ENCODE results near the gene PRR23A.

PRR23A gene

GRCh38 chr3:139005356-139005993 lies 593 bp downstream of the PRR23A start:
- Mint-ChIP-seq H3K27me3 (ENCODE audit: low read depth) (no peaks in the 10 kb centered on the region), H3K4me3 (no peak overlapping the region), H3K36me3 (ENCODE audit: low read depth) (peaks cover 4% of the 10 kb centered on the region), H3K27ac (no peak overlapping the region), H3K9me3 (peaks cover 38% of the 10 kb centered on the region), H3K4me1 (no peaks in the 10 kb centered on the region)
- TF ChIP-seq, protein P1, sequence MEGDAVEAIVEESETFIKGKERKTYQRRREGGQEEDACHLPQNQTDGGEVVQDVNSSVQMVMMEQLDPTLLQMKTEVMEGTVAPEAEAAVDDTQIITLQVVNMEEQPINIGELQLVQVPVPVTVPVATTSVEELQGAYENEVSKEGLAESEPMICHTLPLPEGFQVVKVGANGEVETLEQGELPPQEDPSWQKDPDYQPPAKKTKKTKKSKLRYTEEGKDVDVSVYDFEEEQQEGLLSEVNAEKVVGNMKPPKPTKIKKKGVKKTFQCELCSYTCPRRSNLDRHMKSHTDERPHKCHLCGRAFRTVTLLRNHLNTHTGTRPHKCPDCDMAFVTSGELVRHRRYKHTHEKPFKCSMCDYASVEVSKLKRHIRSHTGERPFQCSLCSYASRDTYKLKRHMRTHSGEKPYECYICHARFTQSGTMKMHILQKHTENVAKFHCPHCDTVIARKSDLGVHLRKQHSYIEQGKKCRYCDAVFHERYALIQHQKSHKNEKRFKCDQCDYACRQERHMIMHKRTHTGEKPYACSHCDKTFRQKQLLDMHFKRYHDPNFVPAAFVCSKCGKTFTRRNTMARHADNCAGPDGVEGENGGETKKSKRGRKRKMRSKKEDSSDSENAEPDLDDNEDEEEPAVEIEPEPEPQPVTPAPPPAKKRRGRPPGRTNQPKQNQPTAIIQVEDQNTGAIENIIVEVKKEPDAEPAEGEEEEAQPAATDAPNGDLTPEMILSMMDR (IDR thresholded peaks at IDR 0.05; ENCODE audit: unreplicated experiment in 3 of 3), result no peak

- H3K27me3 Mint-ChIP-seq (ENCODE audit: low read depth), result peaks cover 14% of the 10 kb centered on the region
- TF ChIP-seq, protein P1 (IDR thresholded peaks at IDR 0.05; ENCODE audit: unreplicated experiment in 3 of 3), result no peak
- no peaks in the 10 kb centered on the region for H3K36me3 Mint-ChIP-seq (ENCODE audit: low read depth)
- H3K4me1 Mint-ChIP-seq, result no peaks in the 10 kb centered on the region
- H3K9me3 Mint-ChIP-seq, result peaks cover 5% of the 10 kb centered on the region
- no peak overlapping the region for H3K4me3 Mint-ChIP-seq
- no peak overlapping the region for H3K27ac Mint-ChIP-seq
These were observed 10.4 kb downstream of the PRR23A start for GRCh38 chr3:138995706-138996105.

DNA sequence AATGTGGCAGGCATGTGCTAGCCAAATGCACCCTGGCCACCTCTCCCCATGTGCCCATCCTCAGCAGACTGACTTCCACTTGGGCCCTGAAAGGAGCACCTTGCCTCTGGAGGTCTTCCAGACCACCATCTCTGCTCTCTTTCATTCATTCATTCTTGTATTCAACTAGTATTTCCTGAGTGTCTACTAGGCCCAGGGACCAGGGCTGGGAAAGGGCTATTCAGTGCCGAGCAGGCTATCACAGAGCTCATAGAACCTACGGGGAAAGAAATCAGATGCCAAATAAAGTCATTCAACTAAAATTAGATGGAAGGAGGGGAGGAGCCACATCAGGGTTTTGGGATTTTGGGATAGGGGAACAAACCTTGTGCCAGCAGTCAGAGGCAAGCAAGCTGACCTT lies 18.9 kb downstream of the PRR23A start:
- no peaks in the 10 kb centered on the region for H3K36me3 Mint-ChIP-seq (ENCODE audit: low read depth)
- H3K4me3 Mint-ChIP-seq, result no peak overlapping the region
- H3K9me3 Mint-ChIP-seq, result no peaks in the 10 kb centered on the region
- H3K27me3 Mint-ChIP-seq (ENCODE audit: low read depth), result peaks cover 24% of the 10 kb centered on the region
- no peak overlapping the region for H3K27ac Mint-ChIP-seq
- peaks cover 13% of the 10 kb centered on the region for H3K4me1 Mint-ChIP-seq
- TF ChIP-seq, protein P1 (IDR thresholded peaks at IDR 0.05; ENCODE audit: unreplicated experiment in 3 of 3), result no peak

GRCh38 chr3:138985932-138986331 lies 20.1 kb downstream of the PRR23A start:
- no peaks in the 10 kb centered on the region for H3K9me3 Mint-ChIP-seq
- H3K27ac Mint-ChIP-seq, result peak overlapping the region in 1 of 3 experiments; percentile 34
- TF ChIP-seq, protein P1 (IDR thresholded peaks at IDR 0.05; ENCODE audit: unreplicated experiment in 3 of 3), result no peak
- no peaks in the 10 kb centered on the region for H3K36me3 Mint-ChIP-seq (ENCODE audit: low read depth)
- H3K27me3 Mint-ChIP-seq (ENCODE audit: low read depth), result peaks cover 25% of the 10 kb centered on the region
- H3K4me3 Mint-ChIP-seq, result no peak overlapping the region
- H3K4me1 Mint-ChIP-seq, result peaks cover 13% of the 10 kb centered on the region

DNA sequence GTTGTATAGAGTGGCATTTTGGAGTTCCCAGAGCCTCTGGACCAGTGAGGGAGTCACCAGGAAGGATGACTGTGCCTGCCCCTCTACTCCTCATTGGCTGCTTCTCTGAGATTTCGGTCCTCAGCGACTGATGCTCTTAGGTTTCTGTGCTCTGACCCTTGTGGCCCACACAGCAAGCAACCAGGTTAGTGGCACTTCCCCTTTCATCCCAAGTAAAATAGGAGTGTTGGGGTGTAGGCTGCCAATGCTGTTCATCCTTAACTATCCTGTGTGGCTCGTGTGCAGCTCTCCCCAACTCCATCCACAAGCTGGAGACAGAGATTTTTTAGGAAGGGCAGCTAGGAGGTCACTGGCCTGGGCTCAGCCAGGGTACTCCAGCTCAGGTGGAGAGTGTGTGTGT lies 21.3 kb downstream of the PRR23A start:
- peaks cover 20% of the 10 kb centered on the region for H3K4me1 Mint-ChIP-seq

More for the DNA sequence above, 21.3 kb downstream of the PRR23A start:
- H3K36me3 Mint-ChIP-seq (ENCODE audit: low read depth), result no peaks in the 10 kb centered on the region
- no peak overlapping the region for H3K4me3 Mint-ChIP-seq
- H3K27ac Mint-ChIP-seq, result no peak overlapping the region
- H3K9me3 Mint-ChIP-seq, result no peaks in the 10 kb centered on the region
- TF ChIP-seq, protein P1 (IDR thresholded peaks at IDR 0.05; ENCODE audit: unreplicated experiment in 3 of 3), result no peak
- peaks cover 31% of the 10 kb centered on the region for H3K27me3 Mint-ChIP-seq (ENCODE audit: low read depth)

Measured in nephron (organoid).